OCI-LY7 (cell line): ENCODE data around the gene CRADD.

Experiments used
- CTCF ChIP-seq: fragments of 200-600 bp; sonication (generic); conservative IDR thresholded peaks from 2 replicates; pipeline ENCODE4 v1.5.1; 2014; ENCODE audit warnings: mild to moderate bottlenecking, antibody characterized with exemption, low read length, moderate library complexity, mixed read lengths
- EZH2phosphoT487 ChIP-seq: fragments of 200-600 bp; sonication (generic); IDR thresholded peaks from 2 replicates; pipeline ENCODE4 v1.6.1; 2018; ENCODE audit warnings: low read depth, borderline replicate concordance, mild to moderate bottlenecking, mixed run types, antibody characterized with exemption, low read length, moderate library complexity, mixed read lengths

- no peak for TF ChIP-seq CTCF
- no peak for TF ChIP-seq EZH2phosphoT487
Observed at GRCh38 chr12:93823616-93824391, 146.6 kb downstream of the CRADD start.
